SK-N-MC (cell line): ENCODE measurements around the gene IQCM.
"Not testable (repeated sequence)": the region's sequence is repeated elsewhere in the genome, so short reads cannot be mapped to it uniquely, and the experiment has no call there.

Experiments used
- EZH2 ChIP-seq: fragments of 200-600 bp; sonication (generic); IDR thresholded peaks from one replicate; pipeline ENCODE4 v1.6.1; 2017; ENCODE audit warnings: antibody characterized with exemption
- FOXP2 ChIP-seq: optimal IDR thresholded peaks from 2 replicates; pipeline ENCODE3; 2011; ENCODE audit warnings: mild to moderate bottlenecking, moderate library complexity; ENCODE audit not compliant: insufficient read depth; ENCODE audit errors: extremely low read length, control extremely low read depth

DNA sequence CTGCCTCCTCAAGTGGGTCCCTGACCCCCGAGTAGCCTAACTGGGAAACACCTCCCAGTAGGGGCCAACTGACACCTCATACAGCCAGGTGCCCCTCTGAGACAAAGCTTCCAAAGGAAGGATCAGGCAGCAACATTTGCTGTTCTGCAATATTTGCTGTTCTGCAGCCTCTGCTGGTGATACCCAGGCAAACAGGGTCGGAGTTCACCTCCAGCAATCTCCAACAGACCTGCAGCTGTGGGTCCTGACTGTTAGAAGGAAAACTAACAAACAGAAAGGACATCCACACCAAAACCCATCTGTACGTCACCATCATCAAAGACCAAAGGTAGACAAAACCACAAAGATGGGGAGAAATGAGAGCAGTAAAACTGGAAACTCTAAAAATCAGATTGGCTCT lies 347.0 kb downstream of the IQCM start:
- TF ChIP-seq EZH2, FOXP2: not testable (repeated sequence)
